GM20431 (cell line): Measurements from ENCODE around the gene DDC.

Experiments
- in situ Hi-C: fragments of 300-500 bp; cut with MseI, MboI; formaldehyde crosslinking; loops from one replicate; pipeline ENCODE4 v1.15.0; 2020; ENCODE audit warnings: low sequenced_read_pairs; ENCODE audit not compliant: unreplicated experiment

Gene DDC

DNA sequence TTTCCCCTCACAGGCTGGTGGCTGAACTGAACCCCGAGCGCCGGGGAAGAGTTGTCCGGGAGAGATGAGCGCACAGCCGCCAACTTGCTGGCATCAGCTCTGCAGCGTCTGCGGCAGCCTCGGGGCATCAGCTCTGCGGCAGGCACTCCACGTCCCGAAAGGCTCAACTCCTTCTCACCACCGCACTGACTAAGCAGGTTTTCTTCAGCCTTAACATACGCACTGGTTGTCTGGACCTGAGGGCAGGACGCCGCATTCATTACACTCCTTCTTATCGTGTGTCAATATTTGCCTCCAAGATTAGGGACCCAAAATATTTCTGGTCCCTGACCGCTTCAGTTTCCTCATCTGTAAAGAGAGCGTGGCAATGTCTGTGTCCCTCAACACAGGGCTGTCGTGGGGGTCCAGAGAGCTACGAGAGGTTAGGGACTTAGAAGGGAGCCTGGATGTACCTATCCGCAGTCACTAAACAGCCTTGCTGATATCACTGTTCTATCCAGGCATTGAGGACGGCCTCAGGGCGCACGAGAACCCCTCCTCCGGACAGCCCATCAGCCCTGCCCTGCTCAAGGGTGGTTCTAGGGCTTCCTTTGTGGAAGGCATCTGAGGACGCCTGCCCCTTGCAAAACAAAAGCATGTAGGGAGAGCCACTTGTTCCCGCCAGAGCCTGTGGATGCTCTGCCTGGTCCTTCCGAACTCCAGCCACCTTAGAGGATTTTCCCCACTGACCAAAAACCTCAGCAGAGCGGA is 72.3 kb downstream of the DDC start:
- in situ Hi-C loops, result no loop called here

DNA sequence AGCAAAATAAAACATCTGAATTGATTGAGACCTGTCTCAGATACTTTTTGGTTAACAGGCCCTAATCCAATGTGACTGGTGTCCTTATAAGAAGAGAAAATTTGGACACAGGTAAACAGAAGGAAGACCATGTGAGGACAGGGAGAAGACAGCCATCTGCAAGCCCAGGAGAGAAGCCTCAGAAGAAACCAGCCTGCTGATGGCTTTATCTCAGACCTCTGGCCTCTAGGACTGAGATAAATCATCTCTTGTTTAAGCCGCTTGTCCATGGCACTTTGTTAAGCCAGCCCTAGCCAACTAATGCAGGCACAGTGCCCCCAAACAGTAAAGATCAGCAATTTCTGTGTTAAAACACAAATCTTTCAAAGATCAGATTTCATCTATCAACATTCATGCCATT is 73.3 kb downstream of the DDC start:
- in situ Hi-C loops, result no loop called here

DNA sequence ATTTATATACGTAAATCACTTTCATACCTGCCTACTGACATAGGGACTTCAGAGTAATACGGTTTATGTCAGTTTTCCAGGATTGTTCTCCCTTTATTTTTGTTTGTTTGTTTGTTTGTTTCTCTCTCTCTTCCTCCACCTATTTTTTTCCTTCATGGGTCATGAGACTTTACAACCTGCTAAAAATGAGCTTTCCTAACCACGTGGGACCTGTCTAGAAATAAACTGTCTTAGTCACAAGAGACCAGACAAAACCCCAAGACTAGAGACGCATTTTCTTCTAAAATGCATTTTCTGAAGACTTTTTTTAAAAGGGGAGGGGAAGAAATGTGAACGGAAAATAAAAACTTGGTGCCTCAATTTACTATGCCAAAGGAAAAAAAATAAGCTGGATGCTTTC is 74.0 kb downstream of the DDC start:
- in situ Hi-C loops, result no loop called here

DNA sequence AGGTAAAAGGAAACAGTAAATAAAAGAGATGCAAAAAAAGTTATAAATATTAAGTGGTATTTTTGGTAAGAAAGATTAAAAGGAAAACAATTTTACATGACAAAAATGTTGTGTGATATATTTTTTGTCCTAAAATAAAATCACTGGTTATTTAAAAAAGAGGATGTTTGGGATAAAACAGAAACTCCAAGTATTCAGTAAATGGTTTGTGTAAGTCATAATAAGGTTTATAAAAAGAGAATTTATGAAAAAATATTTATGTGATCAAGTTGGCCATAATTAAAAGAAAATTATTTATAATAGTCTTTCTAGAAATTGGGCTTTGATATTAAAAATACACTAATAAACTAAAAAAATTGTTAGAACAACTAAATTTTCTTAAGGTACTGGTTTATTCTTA is 76.8 kb downstream of the DDC start:
- in situ Hi-C loops, result no loop called here

DNA sequence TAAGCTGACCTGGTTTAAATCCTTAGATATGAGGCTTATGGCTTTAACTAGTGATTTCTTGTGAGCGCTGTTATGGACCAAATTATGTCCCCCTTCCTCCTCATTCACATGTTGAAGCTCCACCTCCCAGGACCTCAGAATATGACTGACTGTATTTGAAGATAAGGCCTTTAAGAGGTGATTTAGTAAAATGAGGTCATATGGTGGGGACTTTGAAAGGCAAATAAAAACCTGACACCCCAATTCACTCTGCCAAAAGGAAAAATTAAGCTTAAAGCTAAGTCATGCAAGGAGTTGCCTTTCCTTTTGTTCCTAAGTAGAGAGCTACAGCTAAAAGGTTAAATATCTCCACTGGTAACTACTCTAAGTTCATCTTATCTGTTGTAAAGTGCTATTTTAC is 78.7 kb downstream of the DDC start:
- in situ Hi-C loops, result no loop called here

DNA sequence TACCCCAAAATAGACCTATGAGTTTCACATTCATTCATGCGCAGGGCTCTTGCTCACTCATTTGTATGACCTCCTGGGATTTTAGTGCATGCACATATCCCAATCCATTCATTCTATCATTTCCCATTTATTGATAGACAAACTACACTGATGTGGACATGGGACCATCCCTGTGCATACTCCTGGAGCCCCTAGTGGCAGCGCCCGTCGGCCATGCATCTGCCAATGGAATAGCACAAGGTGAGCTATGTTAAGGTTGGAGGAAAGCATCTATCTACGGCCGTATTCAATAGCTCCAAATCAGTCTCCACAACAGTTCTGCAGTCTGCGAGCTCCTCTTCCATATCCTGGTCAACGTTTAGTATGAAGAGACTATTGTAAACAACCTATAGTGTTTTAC is 83.3 kb downstream of the DDC start:
- in situ Hi-C loops, result no loop called here

DNA sequence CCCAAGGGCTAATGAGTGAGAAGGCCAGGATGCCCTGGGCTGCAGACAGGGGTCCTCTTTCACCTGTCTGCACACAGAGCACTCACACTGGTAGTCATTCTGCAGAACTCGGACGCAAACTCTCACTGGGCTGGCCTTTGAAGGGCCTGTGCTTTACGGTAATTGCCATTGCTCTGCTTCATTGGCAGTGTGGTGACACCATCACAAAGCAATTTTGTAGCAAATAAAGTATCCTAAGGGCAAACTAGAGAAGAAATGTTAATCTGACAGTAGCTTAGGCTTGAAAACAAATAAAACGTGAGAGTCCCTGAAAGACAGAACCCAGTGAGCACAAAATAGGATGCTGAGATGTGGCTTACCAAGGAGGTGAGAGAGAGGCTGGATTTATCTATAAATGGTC is 84.4 kb downstream of the DDC start:
- in situ Hi-C loops, result no loop called here

DNA sequence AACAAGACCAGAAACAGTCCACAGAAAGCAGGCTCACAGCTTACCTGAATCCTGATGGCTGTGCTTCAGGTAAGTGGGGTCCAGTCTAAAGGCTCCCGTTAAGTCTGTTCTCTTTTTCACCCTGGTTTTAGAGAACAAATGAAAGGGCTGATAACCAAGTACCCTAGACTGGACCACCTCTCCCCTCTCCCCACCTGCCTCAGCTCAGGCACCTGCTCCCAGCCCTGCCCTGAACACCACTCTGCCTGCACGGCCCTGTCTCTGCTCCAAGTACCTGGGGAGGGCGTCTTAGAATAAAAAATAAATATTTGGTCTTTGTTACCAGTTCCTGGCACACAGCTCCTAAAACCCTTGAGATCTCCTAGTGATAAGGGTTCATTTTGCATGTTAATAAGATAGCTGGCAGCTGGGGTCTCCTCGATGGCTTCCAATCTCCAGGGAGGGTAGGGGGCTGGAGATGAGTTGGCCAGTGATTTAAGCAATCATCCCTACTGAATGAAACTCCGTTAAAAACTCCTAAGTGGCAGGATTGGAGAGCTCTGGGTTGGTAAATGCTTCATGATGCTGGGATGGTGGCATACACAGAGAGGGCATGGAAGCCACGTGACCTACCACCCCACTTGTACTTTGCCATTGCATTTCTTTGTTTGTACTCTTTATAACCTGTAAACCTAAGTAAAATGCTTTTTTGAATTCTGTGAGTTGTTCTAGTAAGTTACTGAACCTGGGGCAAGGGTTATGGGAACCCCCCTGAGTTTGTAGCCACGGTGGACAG is 85.3 kb downstream of the DDC start:
- in situ Hi-C loops, result no loop called here

DNA sequence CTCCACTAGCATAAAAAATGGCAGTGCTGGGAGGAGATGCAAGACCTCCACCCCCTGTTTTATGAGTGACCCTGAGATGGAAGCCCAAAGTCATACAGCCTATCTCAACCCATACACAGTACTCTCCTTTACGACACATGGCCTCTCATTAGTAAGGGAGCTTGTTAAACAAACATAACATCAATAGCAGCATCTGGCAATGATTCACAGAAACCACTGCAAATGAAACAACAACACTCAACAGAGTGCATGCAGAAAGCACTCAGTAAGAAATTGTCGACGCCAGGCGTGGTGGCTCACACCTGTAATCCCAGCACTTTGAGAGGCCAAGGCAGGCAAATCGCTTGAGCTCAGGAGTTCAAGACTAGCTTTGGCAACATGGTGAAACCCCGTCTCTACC is 87.6 kb downstream of the DDC start:
- in situ Hi-C loops, result no loop called here

DNA sequence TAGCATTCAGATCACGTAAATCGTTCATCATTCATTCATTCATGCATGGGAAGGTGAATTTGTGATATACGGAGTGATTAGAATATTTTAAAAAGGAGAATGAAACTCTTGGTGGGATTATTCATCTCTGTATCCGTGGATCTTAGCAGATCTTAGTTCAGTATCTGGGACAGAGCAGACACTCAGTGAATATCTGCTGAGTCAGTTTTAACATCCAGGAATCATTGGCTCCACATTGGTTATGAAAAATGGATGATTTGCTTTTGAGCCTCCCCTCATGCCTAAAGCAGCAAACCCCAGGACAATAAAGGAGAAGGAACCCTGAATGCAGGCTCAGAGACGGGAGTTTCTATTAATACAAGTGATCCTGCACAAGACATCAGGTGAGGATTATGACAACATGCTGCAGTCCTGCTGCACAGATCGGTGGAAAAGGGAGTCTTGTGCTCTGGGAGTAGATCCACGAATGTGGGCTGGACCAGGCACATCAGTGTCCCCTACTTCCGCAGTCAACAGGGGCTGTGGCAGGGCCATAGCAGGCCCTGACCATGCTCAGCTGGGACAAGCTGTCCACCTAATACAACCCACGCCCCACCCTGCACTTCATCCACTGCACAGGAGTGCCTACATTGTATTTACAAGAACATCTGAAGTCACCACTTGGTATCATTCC is 88.1 kb downstream of the DDC start:
- in situ Hi-C loops, result no loop called here

DNA sequence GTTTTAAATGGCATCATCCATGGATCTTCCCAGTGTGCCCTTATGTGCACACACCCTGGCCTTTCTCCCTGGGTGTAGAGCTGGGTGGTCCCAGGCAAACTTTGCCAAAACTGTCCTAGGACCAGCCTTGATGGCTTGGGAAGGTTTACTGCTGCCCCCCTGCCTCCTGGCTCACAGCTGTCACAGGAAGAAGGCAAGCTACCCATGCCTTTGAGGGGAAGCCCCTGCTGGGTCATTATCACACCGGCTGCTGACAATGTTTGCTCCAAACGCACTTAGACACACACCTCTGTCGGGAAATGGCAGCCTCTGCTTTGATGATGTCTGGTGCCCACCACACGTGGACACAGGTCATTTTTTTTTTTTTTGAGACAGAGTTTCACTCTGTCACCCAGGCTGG is 89.9 kb downstream of the DDC start:
- in situ Hi-C loops, result no loop called here

DNA sequence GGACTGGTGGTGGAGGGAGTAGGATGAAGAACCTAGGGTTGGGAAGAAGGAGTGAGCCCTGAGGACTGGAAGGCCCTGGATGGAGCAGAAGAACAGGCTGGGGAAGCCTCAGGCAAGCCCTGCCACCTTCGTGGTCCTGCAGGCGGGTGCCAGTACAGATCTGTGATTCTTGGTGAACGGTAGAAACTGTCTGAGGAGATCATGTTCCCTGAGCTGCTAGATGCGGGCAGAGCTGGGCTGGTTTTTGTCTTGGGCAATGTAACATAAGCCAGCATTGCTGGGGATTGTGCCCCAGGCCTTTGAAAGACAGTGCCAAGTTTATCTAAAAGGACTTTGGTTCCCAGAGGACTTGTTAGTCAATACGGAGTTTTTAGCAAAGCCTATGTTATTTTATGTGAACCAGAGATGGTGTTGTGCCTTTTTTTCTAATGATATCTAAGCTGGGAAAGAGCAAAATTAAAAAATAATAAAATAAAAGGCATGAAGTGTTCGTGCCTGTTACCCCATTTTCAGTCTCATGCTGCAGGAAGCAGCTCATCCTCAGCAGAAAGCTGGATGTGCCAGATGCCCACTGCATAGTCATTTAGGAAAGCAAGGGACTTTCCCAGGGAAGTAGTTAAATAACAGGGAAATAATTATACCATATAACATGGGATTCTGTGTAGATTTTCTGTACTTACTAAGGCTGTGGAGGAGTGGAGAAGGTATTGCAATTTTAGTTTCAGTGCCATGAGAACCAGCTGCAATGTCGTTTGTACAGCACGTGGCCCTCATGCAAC is 90.6 kb downstream of the DDC start:
- in situ Hi-C loops, result no loop called here

DNA sequence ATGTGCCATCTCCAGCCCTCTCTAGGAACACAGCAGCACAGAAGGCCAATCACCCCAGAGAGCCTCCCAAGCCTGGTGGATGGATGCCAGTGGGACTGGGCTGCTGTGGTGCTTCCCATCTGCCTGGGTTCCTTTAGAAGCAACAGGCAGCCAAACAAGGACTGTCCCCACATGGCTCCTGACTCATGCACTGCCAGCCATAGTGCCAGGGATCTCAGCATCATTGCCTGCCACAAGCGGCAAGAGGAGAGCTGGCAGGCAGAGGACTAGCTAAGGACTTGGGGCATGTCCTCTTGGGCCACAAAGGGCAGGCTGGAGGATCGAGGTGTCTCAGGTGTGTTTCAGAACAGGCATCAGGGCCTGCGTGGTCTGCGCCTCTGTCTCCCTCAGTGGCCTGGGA is 91.7 kb downstream of the DDC start:
- in situ Hi-C loops, result no loop called here

DNA sequence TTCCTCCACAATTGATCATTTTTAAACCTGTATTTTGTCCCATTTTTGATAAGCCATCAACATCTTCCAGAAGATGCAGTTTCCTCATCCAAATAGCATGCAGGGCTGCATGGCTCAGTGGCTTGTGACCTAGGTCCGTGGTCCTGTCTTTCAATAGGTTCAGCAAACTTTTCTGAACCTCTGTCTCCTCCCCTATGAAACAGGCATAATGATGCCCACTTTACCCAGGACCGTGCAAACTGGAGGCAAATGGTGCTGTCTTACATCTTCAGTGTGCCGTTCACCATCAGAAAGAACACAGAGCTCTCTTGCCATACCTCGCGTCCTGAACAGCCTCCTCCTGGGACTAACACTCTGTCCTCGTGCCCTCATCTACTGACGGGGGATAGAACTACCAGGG is 92.8 kb downstream of the DDC start:
- in situ Hi-C loops, result no loop called here

DNA sequence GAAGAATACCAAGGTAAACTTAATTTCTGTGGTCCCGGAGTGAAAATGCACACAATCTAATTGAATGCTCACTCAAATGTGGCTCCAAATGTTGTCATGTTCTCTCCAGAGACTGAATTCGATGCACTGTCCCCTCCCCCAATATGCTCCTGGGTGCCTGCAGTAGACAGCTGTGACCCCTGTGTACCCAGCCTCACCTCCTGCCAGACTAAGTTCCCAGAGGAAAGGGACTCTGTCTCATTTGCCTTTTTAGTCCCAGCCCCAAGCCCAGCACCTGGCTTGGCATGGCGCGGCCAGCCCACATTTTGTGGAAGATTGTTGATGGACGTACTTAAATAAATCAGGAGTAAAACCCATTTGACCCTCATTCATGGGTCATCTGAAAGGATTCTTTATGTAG is 93.2 kb downstream of the DDC start:
- in situ Hi-C loops, result no loop called here

DNA sequence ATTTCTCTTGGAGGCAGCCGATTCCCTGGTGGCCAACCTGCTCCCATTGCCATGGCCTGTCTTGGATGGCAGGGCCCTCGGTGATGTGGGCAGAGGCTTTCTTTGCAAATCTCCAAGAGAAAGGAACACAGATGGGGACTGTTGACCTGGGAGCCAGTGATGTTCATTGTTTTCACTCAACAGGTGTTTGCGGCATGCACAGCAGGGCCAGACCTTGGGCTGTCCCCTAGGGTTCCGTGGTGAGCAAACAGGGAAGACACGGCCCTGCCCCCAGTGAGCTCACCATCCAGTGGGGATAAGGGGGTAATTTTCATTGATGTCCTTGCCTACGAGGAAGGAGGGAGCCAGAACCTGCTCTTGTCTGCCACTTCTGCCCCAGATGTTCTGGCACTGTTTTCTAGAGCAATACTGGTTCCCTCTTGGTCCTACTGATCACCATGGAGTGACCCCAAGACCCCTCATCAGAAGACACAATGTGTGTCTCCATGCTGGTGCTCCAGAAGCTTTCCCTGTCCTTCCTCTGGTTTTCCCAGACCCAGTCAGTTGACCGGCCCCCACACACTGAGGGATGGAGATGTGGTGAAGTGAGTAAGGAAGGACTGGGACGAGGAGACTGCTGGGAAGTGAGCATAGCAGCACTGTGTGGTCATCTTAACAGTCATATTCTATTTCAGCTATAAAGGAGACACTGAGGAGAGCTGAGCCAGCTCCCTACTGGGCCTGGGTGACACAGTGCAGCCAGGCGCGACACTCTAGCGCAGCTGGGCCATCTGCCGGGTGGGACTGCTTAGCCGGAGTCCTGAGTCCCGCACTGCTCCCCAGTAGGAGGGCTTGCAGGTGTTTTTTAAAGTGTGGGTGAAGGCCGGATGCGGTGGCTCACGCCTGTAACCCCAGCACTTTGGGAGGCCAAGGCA is 94.7 kb downstream of the DDC start:
- in situ Hi-C loops, result no loop called here

DNA sequence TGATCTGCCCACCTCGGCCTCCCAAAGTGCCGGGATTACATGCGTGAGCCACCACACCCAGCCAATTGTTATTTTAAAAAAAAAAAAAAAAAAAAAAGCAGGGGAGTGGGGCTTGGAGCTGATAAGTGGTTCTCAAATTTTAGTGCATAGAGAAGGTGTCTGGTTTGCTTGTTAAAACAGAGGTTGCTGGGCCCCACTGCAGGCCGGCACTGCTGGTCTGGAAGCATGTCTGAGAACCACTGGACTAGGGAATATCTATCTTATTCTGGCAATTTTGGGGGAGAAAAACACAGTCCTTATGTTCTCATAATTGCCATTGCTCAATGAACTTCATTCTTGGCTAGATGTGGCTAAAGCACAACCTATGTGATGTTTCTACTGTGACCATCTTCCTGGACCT is 96.0 kb downstream of the DDC start:
- in situ Hi-C loops, result loop anchor here (10.0 kb wide), 1 partner anchor 216 kb away; no protein-coding TSS in a partner anchor

DNA sequence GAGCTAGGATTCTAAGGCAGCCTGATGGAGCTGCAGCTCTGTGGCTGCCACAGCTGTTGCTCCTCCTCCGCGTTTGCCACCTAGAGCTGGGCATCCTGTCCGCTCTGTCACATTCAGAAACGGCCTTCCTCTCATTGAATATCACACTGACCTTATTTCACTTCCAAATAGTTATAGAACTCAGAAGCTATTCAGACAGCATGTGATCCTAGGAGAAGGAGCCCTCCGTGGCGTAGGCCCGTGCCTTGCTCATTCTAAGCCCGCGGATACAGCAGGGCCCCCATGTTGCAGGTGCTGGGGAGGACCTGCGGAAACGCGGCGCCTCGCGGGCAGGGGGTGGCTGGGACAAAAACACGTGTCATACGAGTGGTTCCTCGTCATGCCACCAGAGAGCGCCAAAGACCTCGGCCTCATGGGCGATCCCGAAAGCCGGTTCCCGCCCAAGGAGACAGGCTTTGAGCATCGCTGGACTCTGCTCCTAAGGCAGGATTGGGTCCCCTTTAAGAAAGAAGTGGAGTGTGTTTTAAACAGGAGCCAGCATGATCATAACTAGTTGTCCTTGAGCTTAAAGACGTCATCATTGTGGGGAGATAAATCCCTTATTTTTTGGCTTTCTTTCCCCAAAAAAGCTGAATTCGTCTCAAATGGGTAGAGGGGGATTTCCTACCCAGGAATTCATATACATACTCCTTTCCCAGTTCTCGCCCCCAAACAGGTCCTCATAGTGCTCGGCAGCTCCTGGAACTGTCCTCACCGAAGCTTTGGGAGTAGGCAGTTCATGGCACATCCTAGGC is 97.2 kb downstream of the DDC start:
- in situ Hi-C loops, result loop anchor here (10.0 kb wide), 1 partner anchor 217 kb away; no protein-coding TSS in a partner anchor
